Suppressor macrophage (primary cell): ENCODE data around the gene RTN4R.
"Not testable (repeated sequence)": the region's sequence is repeated elsewhere in the genome, so short reads cannot be mapped to it uniquely, and the experiment has no call there.

Experiments
- DNase-seq, 4 experiments: peaks; one replicate each; pipeline ENCODE4 v3.0.0-alpha.2; 2020 to 2022

RTN4R gene

DNA sequence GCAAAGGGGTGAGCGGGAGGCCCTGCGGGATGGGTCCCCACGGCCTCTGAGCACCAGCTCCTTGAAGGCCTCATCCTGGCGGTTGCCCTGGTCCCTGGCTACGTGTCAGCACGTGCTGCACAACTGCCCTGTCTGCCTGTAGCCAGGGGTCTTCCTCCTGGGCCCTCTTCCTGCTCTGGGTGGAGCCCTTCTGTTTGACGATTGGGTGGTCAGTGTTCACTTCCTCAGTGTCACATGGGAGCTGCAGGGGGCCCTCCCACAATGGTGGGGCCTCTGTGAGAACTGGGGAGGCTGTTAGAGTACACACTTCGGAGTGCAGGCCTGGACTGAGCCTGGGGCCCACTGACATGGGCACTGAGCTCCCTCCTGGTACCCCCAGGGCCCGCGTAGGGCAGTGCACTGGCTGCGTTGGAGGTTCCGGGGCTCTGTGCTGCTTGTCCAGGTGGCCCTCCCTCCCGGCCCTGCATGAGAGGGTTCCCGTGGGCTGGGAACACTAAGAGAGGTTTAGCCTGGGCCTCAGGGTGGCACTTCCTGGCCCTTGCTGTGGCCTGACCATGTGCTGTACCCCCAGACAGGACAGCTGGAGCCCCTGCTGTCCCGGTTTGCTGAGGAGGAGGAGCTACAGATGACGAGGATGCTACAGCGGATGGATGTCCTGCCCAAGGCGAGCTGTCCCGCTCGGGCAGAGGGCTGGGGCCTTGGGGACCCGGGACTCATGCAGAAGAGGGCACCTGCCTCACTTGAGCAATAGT is 38.0 kb upstream of the RTN4R start:
- DNase-seq, result no peak

DNA sequence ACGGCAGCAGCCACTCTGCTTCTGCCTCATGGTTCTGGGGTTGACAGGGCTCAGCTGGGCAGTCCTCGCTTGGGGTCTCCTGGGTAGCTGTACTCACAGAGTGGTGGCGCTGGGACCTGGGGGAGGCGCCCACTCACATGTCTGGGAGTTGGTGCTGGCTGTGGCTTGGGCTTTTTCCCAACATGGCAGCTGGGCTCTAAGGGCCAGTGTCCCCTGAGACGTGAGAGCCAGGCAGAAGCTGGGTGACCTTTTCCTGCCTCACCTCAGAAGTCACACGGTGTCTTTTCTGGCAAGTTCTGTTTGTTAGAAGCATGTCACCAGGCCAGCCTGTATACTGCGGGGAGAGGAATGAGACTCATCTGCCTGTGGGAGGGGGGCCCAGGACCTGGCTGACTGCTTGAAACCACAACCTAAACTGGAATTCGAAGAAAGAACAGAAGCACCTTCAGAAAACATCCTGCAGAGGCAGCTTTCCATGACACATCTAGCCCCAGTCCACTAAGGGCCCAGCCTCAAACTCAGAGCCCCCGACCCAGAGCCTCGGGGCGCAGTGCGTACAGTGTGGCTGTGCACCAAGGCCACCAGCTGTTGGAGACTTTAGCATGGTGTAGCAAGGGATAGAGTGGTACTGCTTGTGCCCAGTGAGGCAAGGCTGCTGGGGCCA is 37.2 kb upstream of the RTN4R start:
- DNase-seq, result not testable (repeated sequence)

DNA sequence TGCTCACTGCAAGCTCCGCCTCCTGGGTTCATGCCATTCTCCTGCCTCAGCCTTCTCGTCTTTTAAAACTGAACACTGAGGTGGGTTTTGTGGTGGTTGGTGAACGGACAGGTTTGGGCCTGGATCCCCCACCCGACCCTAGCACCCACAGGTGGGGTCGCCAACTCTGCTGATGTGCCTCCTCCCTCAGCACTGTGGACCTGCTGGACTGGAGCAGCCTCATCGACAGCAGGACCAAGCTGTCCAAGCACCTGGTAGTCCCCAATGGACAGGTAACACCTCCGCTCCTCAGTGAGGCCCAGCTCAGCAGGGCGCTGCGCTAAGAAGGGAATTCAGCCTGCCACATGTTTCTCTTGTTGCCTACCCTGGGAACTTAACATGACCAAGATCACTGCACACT is 36.5 kb upstream of the RTN4R start:
- DNase-seq, result no peak

DNA sequence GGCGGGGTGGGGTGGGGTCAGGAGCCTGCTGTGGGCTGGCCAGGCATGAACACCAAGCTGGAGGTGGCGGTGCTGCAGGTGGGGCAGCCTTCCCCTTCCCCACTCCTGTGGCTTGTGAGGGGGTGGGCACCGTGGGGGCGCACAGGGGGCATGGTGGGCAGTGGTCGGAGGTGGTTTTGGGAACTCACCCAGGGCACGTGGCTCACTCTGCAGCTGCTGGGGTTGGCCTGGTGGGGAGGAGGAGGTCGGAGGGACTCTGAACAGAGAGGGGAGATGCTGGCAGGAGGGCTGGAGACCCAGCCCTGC is 35.1 kb upstream of the RTN4R start:
- DNase-seq, result not testable (repeated sequence)

DNA sequence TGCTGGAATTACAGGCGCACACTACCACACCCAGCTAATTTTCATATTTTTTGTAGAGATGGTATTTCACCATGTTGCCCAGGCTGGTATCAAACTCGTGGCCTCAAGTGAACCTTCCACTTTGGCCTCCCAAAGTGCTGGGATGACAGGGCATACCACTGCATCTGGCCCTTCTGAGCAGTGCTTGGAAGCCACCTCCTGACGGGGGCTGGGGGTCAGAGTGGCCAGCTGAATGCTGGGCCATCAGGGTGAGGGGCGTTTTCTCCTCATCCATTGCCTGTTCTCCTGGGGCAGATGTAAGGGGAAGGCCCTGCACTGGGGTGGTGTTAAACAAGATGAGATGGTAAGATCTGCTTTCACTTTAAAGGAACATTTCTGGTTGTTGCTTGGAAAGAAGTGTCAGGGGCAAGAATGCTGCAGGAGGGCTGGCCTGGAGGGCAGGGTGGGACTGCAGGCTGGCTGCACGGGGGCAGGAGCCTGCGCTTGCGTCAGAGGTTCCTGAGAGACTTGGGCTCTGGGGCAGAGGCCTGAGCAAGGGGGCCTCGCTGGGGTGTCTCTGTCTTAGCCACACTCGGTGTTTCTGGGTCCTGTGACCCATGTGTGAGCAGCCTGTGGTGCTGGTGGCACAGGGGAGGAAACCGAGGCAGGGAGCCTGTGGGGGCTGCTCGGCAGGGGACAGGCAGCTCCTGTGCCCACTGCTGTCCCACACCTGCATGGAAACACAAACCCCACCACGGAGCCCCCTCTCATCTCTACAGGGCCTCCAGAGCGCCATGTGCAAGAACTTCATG is 34.5 kb upstream of the RTN4R start:
- DNase-seq, result no peak

DNA sequence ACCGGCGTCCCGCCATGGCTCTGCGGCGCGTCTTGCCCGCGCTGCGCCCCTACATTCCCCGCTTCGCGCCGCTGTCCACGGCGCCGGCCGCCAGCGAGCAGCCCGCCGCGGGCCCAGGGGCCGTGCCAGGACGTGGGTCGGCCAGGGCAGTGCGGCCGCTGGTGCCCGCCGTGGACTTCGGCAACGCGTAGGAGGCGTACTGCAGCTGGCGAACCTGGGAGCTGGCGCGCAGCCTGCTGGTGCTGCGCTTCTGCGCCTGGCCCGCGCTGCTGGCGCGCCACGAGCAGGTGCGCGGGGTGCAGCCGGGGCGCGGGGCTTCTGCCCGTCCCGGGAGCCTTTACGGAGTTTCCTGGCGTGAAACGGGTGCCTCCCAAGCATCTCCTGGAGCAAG is 31.6 kb upstream of the RTN4R start:
- DNase-seq, result no peak

DNA sequence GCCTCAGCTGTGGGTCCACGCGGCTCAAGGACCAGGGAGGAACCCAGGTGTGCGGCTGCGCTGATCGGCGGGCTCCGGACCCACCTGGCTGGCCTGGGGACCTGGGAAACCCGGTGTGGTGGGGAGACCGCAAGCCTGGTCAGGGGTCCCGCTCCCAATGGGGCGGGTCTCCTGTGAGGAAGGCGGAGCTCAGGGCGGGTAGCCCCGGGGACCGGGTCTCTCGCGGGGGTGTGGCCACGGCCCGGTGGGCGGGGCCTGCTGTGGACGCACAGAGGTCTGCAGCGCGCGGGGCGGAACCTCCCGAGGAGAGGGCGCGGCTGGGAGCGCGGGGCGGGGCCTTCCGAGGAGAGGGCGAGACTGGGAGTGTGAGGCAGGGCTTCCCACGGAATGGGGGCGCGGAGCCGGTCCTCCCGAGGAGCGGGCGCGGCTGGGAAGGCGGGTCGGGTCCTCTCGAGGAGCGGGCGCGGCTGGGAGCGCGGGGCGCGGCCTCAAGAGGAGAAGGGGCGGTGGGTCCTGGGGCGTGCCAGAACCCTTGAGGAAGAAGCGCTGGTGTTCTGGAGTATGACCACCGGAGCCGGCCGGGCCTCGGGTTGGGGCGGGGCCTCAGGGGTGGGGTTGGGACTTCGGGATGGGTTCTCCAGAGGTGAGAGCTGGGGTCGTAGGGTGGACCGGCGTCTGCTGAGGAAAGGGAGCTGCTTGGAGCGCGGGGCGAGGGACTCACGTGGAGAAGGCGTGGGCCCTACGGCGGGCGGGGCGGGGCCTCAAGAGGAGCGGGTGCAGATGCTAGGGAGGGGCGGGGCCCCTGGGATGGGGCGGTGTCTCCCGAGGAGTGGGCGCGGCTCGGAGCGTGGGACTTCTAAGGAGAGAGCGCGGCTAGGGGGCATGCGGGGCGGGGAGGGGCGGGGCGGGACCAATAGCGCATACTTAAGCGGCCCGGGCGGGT is 31.0 kb upstream of the RTN4R start:
- DNase-seq, result peak; percentile 84 to 95 (median 89)

DNA sequence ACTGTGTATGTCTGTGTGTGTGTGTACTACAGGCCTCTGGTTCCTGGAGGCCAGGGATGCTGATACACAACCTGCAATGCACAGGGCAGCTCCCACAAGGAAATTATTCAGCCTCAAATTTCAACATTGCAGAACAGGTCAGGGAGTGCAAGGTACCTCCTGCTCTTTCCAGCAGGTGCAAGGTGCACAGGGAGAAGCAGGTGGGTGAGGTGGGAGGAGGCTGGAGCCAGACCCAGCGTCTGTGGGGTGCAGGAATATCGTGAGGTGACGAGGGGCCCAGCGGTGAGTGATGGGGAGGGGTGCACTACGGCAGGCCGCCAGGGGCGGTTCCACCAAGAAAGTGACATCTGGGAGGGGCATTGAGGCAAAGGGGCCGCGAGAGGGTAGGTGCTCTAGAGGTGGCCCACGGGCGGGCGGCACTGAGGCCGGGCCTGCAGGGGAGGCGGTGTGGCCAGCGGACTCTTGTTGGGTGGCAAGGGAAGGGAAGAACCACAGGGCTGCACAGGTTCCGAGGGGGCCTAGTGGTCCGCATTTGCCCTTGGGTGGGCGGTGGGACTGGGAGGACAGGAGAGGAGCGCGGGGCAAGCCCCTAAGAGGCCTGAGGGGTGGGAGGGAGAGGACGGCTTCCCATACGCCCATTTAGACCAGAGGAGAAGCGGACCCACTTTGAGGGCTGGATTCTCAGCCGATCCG is 30.1 kb upstream of the RTN4R start:
- DNase-seq, result no peak

DNA sequence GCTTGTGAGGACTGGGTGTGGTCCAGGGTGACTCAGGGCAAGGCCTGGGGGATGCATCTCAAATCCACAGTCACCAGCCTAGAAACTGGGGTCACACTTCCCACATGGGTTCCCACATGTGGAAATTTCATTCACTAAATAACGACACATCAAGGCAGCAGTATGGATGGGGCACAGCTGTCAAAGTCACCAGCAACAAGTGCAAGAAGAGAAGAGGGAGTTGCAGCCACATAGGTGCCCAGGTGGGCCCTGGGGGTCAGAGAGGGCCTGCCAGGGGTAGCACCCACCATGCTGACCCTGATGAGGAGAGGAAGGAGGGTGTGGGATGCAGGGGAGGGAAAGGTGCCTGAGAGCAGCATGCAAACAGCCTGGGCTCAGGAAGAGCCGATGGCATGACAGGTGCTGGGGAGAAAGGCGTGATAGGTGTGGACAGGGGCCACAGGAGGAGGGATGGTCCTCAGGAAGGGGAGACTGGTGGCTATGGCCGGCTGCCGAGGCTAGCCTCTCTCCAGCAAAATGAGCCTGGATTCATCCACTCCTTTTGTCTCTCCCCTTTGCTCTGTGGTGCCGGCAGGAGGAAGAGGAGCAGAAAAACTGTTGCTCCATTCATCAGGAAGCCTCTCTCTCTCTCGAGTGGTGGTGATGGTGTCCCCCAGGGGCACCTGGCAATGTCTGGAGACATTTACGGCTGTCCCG is 29.4 kb upstream of the RTN4R start:
- DNase-seq, result no peak

DNA sequence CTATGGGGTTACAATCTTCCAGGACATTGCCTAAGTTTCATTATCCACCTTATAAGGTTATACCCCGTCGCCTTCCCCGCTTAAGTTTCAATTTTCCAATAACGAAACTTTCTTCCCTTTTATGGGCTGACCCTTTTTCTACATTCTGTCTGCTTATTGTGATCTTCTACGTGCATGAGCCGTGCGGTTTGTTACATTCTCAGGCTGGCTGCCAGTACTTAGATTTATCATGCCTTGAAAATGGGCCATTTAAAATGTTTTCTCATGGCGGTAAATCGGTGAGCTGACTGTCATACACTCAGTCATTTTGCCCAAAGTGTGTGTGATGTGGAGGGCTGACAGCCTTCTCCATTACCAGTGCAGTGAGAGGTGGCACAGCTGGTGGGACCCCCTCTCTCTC is 28.5 kb upstream of the RTN4R start:
- DNase-seq, result no peak

DNA sequence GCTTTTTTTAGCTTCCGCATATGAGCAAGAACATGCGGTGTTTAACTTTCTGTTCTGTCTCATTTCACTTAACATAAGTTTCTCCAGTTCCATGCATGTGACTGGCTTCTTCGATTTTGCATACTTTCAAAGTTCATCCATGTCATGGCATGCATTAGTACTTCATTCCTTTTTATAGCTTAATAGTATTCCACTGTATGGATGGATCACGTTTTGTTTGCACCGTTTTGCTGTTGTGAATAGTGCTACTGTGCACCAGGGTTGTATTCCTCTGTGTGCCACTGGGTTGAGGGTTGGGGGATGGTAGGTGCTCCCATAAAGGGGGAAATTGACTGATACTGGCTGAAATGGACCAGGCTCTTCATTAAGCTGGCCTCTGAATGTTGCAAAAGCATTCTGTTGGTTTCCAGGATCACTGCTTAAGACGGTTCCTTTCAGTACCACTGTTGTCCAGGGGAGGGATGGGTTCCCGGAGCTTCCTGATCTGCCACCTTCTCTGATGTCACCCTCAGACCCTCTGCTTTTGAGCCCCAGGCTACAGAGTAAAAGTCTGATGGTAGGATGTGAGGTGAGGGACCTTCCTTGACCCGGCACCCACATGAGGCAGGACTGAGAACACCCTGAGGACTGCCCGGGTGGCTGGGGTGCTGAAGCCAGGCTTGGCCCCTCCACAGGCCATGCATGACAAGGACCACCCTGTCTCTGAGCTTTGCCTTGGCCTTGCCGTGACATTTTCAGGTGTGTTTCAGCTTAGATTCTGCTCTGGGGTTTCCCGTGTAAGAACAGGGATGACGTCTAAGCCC is 27.3 kb upstream of the RTN4R start:
- no peak for DNase-seq

DNA sequence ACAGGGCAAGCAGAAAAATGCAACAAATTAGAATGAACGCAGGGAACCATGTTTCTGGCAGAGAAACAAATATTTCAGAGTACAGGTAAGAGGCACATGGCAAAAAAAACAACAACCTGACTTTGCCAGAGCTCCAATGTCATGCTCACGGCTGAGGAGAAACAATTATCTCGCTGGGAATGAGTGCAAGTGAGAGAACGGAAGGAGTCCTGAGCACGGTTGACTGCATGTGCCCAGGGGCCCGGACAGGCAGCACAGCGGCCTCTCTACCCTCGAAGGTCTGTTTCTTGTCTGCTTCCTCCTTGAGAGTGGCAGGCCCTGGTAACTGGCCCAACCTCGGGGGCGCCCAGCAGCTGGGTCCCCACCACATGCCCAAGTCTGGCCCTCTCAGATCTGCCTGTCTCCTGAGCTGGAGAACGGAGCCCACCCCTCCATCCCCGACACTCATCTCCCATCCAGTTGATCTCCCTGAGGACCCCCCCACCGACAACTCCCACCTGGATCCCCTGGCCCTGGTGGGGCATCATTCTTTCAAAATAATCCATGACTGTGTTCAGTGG is 24.6 kb upstream of the RTN4R start:
- DNase-seq, result no peak

DNA sequence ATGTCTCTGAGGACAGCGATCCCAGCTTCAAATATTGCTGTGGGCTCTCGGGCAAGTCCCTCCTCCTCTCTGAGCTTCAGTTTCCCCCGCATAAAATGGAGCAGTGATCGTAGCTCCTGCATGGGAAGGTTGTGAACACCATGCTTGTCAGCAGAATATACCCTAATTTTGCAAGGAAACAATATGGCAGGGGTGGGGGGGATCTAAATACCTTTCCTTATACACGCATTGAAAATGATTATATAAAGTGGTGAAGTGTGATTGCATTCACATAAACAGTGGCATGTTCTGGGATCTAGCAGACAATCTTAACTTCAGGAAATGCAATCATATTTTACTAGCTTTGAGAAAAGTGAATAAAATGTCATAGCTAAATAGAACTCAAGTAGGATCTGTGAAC is 24.0 kb upstream of the RTN4R start:
- no peak for DNase-seq

DNA sequence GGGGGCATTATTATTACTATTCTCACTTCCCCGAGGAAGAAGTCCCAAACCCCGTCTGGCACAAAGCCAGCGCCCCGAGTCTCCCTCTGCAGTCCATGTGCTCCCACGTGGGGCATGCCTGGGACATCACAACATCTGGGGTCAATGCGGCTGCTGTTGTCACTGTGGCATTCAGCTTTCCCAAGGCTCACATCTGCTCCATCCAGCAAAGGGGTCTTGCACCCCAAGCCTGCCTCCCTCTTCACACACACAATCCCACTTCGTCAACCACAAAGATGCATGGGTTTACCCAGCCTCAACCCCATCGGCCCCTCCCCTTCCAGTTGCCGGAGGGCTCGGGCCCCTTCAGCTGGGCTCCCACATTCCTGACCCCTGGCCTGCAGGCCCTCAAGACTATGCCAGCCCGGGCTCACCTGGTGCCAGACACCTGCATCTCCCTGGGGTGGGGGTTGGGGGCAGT is 23.5 kb upstream of the RTN4R start:
- no peak for DNase-seq

DNA sequence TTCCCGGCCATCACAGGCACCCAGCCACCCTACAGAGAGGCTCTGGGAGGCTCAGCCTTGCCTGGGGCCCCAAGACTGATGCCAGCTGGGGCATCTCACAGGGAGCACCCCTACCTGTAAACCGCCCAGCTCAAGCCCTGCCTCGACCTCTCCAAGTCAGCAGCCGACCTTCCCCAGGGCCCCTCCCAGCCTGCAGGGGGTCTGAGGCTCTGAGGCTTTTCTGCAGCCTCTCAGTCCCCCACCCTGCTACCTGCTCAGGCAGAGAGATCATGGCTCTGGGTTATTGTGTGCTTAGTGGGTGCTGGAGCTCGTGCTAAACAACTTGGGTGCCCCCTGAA is 23.1 kb upstream of the RTN4R start:
- DNase-seq, result no peak

DNA sequence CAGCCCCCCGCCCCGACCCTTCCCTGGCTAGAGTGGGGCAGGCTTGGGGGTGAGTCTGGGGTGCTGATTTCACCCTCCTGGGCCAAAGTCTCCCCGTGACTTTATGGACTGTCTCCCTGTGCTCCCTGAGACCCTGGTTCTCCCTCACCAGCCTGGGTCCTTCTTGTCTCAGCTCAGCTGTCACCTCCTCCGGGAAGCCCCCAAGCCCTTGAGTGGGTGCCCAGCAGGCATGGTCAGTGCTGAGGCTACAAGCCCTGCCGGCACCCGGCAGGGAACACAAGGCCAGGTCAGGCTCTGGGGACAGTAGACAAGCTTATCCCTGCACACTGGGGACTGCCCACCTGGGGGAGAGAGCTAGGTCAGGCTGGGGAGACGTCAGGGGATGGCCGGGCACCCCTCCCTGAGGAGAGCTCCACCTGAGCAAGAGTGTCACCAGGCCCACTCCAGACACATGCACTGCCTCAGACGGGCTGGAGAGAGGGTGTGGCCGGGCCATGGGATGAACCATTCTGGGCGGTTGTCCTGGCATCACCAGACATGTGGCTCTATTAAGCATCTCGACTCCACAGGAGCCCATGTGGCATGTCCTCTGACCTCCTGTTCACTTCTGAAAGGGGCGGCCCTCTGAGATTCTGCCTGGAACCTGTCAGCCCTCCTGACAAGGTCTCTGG is 22.6 kb upstream of the RTN4R start:
- DNase-seq, result no peak

DNA sequence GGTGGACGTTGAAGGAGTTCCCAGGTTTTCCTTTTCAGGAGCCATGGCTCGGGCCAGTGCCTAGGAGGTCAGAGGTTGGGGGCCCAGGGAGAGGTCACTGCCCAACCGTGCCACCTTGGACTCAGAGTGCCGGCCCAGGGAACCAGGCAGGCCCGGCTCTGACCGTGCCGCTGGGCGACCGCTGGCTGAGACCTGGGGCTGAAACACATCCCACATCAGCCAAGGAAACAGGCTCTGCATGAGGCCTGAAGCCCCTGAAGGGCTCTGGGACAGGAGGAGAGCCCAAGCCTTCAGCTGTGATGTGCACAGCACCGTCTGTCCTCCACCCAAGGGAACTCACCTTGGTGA is 21.9 kb upstream of the RTN4R start:
- no peak for DNase-seq

DNA sequence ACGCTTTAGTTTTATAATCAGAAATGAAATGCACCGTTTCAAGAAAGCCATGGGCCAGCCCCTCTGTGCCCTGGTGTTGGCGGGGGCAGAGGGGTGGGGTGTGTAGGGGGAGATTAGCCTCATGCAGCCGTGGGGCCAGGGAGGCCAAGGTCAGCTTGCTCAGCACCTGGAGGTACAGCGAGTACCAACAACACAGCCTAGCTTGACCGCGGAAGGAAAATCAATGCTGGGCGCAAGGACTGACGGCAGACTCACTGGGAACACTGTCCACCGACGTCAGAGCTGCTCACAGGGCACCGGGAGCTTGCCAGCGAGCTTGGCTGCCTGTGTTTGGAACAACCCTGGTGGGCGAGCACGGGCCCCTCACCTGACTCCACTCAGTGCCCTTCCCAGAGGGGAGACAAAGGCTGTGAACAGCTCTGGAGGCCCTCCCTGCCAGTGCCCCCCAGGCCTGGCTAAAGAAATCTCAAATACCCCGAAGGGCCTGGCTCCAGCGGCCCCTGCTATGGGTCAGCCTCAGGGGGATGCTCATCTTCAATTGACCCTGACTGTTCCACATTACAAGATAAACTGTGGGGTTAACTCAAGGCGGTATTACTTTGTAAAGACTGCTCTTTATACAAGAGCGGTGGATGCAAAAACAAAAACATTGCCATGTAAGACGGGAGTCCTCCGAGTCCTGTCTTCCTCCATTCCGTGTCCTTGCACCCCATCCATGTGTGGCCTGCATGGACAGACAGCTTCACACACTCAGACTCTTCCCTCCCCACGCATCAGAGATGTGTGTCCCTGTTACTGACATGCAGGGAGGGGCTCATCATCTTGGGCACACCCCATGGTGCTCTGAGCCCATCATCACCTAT is 21.3 kb upstream of the RTN4R start:
- DNase-seq, result not testable (repeated sequence)
